T-helper 1 cell (primary cell): Measurements from ENCODE around the gene FBXL3.
A peak's percentile ranks its signal among the peaks of the same experiment; 100 is the strongest.

Experiments used
- DNase-seq, 5 donors: peaks; one replicate each; pipeline ENCODE4 v3.0.0-alpha.2; 2012 to 2020
- total RNA-seq, 4 donors: gene quantifications; one replicate each; lab custom pipeline; 2026; lab: John Stamatoyannopoulos, UW

FBXL3 gene
- total RNA-seq: 59.7 to 124 (median 91.3) reads per million in 4 donors

GRCh38 chr13:77026861-77027621 lies at the start of gene FBXL3:
TSS of gene FBXL3 (minus strand) at chr13:77027159. CDS start at chr13:77021860, 5,299 bp downstream.
- peak; percentile 67 to 85 (median 77) for DNase-seq

- DNase-seq: no peak
Measured at GRCh38 chr13:77067519-77067918, 40.6 kb upstream of the FBXL3 start.

- DNase-seq: no peak
Measured at GRCh38 chr13:77065461-77066147, 38.6 kb upstream of the FBXL3 start.

GRCh38 chr13:77062097-77062496 lies 35.1 kb upstream of the FBXL3 start:
- no peak for DNase-seq

GRCh38 chr13:77061362-77061761 lies 34.4 kb upstream of the FBXL3 start:
- no peak for DNase-seq

GRCh38 chr13:77056886-77057285 lies 29.9 kb upstream of the FBXL3 start:
- DNase-seq: no peak

GRCh38 chr13:77056382-77056781 lies 29.4 kb upstream of the FBXL3 start:
- DNase-seq: no peak

GRCh38 chr13:77055158-77055557 lies 28.2 kb upstream of the FBXL3 start:
- no peak for DNase-seq

- no peak for DNase-seq
Measured at GRCh38 chr13:77053192-77053591, 26.2 kb upstream of the FBXL3 start.

GRCh38 chr13:77048681-77049080 lies 21.7 kb upstream of the FBXL3 start:
- DNase-seq: no peak

GRCh38 chr13:77047649-77048343 lies 20.8 kb upstream of the FBXL3 start:
- no peak for DNase-seq

- no peak for DNase-seq
Measured at GRCh38 chr13:77042566-77043177, 15.7 kb upstream of the FBXL3 start.

GRCh38 chr13:77040835-77041234 lies 13.9 kb upstream of the FBXL3 start:
- no peak for DNase-seq

- no peak for DNase-seq
Measured at GRCh38 chr13:77040076-77040475, 13.1 kb upstream of the FBXL3 start.

- no peak for DNase-seq
Measured at GRCh38 chr13:77038907-77039480, 12.0 kb upstream of the FBXL3 start.

- DNase-seq: no peak
Measured at GRCh38 chr13:77036279-77036678, 9.3 kb upstream of the FBXL3 start.

GRCh38 chr13:77034881-77035280 lies 7.9 kb upstream of the FBXL3 start:
- DNase-seq: no peak

GRCh38 chr13:77033717-77034302 lies 6.9 kb upstream of the FBXL3 start:
- DNase-seq: no peak

- no peak for DNase-seq
Measured at GRCh38 chr13:77031656-77032243, 4.8 kb upstream of the FBXL3 start.

- no peak for DNase-seq
Measured at GRCh38 chr13:77029436-77029835, 2.5 kb upstream of the FBXL3 start.

- no peak for DNase-seq
Measured at GRCh38 chr13:77028202-77028601, 1.2 kb upstream of the FBXL3 start.
